Globus pallidus (tissue), 1 donor: Measurements from ENCODE around the gene AHRR.
A peak's percentile ranks its signal among the peaks of the same experiment; 100 is the strongest.
"Not testable (repeated sequence)": the region's sequence is repeated elsewhere in the genome, so short reads cannot be mapped to it uniquely, and the experiment has no call there.

Source experiments
- DNase-seq: peaks from one replicate; pipeline ENCODE4 v3.0.0-alpha.2; 2015; ENCODE audit warnings: low spot score

The AHRR gene

DNA sequence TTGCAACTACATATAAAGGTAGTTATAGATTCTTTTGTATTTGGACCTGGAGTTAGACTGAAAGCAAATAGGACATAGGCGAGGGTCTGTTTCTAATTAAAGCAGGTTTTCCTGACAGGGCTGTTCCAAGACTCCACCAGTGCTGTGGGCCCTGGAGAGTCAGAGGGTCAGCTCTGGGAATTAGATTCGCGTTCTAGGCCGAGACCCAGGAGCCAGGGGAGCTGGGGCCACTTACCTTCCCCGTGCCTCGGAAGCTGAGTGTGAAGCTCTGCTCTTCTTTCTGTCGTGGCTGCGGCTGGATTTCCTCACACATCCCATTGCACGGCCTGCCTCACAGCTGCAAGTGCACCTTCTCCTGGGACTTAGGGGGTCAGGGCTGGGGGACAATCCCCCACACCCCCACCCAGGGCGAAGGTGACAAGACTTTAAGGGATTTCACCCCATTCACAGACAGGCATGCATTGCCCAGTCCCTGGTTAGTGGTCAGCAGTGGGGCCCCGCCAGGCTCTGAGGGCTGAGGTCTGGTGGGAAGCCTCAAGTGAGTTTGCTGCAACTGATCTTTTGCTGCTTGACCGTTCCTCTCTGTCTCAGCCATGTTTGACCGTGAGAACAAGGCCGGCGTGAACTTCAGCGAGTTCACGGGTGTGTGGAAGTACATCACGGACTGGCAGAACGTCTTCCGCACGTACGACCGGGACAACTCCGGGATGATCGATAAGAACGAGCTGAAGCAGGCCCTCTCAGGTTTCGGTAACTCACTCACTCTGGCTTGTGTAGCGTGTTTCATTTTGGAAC is 15.3 kb upstream of the AHRR start:
- no peak for DNase-seq

GRCh38 chr5:307306-307705 is 14.2 kb upstream of the AHRR start:
- no peak for DNase-seq

DNA sequence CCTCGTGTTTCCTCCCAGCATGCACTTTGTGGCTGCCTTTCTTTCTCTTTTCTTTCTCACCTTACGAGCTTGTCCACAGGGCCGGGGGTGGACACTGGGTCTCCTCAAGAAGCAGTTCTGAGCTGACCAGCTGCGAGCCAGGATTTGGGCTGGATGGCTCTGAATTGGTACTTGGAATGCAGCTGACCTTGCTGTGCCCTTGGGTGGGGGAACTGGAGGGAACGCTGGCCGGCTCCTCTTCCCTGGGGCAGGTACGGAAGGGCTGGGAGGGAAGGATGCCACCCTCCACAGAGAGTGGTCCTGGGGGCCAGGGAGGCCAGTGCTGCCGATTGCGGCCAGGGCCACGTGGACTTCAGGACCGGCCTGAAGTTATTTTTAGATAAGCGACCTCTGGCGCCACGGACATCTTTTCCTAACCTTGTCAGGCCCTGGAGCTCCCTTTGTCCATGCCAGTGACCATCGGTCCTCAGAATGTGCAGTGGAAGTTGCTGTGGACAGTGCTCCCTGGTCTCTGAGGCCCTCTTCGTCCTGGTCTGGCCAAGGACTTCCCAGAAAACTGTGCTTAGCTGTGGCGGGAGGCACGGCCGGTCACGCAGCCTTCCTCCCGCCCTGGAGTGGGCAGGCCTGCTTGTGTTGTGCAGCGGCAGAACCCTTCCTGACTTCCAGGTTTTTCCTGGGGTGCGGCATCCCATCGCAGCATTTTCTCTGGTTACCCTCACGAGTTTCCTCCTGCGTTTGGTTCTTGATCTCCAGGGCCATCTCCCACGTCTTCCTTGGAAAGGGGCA is 13.5 kb upstream of the AHRR start:
- DNase-seq = no peak

- no peak for DNase-seq
These were observed 12.7 kb upstream of the AHRR start for GRCh38 chr5:308672-309271.

GRCh38 chr5:309831-310230 is 11.7 kb upstream of the AHRR start:
- DNase-seq = not testable (repeated sequence)

GRCh38 chr5:310516-310915 is 11.0 kb upstream of the AHRR start:
- DNase-seq = no peak

GRCh38 chr5:310941-311434 is 10.5 kb upstream of the AHRR start:
- DNase-seq = no peak

DNA sequence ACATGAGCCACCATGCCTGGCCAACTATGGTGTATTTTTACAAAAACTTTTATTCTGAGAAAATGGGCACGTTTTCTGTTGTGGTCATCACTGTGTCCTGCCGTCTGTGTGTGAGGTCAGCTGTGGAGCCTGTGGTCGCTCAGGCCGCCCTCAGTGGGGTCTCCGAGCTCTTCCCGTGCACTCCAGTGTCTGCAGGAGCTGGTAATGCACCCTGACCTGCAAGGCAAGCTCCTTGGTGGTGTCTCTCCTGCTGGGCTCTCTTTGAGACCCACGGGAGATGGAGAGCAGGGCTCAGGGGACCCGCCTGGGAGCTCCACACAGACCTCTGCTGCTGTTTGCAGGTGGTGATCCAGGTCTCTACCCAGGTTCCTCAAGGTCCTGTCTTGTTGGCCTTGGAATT is 9.6 kb upstream of the AHRR start:
- DNase-seq = no peak

DNA sequence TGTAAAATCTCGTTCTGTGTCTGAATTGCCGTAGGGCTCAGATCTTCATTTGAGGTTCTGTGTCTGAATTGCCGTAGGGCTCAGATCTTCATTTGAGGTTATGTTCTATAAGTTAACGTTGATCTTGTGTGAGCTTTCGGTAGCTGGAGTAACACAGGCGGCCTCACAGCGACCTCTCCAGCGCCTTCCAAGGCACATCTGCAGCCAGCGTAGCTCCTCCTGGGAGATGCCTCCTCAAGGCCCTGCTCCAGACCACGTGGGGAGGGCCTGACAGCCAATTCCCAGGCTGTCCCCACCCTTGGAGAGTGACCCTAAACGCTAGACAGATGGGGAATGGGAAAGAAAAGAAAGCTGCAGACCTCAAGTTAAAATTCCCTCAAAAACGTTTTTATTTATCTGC is 8.7 kb upstream of the AHRR start:
- no peak for DNase-seq

DNA sequence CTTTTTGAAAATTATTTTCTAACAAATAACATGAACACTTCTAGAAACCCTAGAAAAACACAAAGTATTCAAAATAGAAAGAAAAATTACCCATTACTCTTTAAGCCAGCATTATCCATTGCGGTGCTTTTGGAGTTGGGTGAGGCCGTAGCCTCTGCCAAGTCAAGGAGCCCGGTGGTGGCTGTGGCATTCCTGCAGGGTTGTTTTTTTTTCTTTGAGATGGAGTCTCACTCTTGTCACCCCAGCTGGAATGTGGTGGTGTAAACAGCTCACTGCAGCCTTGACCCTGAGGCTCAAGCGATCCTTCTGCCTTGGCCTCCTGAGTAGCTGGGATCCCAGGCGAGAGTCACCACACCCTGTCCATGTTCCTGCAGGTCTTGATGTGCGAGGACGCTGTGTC is 8.2 kb upstream of the AHRR start:
- DNase-seq = no peak

GRCh38 chr5:313806-314376 is 7.6 kb upstream of the AHRR start:
- DNase-seq = no peak

DNA sequence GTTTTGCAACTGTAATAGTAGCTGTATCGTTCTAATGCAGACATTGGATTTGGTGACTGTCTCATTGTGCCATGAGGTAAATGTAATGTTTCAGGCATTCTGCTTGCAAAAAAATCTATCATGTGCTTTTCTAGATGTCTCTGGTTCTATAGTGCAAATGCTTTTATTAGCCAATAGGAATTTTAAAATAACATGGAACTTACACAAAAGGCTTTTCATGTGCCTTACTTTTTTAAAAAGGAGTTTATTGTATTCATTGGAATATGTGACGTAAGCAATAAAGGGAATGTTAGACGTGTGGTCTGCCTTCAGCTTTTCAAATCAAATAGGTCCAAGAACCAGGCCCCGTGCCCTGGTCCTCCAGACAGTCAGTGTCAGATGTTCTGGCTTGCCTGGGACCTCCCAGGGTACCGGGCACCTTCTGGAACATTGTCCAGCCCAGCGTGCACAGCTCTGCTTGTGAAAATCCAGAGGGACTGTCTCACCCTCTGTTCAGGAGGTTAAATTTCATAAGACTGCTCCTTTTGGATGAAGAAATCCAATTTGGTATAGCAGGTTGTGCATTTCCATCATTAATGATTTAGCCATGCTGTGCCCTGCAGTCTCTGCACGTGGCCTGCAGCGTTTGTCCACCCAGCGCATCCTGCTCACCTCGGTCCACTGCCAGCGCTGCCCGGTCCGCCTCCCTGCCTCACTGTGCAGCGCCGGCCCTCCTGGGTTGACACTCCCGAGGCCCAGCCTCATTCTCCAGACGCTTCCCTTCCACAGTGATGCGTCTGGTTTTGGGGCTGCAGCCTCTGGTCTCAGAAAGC is 6.6 kb upstream of the AHRR start:
- no peak for DNase-seq

DNA sequence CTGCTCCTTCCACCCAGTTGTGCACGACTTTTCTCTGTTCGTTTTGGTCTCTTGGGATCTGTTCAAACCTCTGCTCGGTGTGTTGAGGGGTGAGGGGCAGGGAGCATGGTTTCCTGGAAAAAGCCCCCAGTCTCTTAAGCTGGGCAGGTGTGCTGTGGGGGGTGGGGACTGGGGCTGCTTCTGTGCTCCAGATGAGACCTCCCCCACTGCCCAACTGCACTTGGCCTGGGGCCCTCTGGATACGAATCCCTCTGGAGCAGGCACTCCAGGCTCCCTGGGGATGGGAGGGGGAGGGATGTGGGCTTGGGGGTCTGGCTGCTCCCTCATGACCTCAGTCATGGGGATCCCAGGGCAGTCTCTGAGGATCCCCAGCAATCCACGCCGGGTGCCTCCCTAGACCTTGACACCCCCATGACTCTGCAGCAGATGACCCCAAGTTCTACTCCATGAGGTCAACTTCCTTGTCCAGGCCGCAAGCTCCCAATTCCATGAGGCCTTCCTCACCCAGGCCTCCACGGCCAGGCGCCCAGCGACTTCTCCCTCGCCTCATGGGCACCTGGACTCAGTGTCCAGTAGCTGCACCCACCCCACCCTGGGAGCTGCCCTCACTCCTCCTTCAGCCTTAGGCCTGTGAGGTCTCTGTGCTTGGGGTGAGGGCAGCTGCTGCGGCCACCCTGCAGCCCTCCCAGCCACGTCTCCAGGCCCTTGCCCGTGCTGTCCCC is 5.9 kb upstream of the AHRR start:
- no peak for DNase-seq

DNA sequence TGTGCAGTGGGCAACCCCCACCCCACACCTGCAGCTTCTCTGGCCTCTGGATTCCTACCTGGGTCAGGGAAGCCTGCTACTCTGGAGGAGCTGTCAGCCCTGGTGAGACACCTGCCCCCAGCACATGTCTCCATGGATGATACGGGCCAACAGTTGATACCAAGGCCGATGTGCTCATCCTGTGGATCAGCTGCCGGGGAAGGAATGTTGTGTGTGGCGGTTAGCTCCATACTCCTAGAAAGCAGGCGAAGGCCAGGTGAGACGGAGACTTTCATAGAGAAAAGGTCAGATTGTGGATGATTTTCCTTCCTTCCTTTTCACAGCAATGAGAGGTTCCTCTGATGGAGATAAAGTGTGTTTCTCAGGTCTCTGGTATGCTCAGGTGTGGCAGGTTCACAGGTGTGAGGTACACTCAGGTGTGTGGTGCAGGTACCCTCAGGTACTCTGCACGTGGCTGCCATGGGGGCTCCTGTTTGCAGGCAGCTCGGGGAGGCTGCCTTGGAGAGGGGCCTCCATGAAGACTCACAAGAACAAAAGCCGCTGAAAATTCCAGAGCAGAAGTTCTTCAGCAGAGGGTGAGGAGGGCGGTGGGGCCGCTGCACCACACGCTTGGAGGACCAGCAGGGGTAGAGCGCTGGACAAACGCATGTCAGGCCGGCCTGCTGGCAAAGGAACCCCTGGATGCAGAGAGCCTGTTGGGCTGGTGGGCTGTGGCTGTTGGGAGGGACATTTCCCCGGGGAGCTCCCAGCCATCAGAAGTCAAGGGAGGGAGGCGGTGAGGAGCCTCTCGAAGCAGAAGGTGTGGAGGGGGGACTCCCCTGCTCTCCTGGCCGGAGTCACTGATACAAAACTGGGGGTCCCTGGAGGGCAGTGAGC is 5.1 kb upstream of the AHRR start:
- no peak for DNase-seq

GRCh38 chr5:317086-317811 is 4.3 kb upstream of the AHRR start:
- peak; percentile 10 for DNase-seq

DNA sequence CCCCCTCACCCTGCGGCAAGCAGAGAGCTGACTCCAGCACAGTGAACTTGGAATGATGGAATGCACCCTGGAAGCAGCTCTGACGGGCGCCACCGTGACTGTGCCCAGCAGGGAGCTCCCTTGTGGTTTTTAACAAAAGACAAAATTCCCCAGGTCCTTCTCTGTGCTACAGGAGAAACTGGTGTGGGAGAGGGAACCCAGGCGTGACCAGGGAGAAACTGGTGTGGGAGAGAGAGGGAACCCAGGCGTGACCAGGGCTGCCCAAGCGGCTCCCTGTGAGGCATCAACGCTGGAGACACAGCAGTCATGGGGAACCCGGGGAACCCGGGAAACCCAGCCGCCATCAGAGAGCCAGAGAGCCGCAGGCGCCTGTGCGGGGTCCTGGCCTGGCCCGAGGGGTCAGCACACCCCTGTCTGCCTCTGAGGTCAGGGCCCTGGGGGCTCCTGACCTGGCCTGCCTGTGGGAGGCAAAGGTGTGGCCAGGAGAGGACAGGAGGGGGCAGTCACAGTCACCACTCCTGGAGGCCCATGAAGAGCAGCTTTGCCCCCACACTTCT is 3.1 kb upstream of the AHRR start:
- no peak for DNase-seq

DNA sequence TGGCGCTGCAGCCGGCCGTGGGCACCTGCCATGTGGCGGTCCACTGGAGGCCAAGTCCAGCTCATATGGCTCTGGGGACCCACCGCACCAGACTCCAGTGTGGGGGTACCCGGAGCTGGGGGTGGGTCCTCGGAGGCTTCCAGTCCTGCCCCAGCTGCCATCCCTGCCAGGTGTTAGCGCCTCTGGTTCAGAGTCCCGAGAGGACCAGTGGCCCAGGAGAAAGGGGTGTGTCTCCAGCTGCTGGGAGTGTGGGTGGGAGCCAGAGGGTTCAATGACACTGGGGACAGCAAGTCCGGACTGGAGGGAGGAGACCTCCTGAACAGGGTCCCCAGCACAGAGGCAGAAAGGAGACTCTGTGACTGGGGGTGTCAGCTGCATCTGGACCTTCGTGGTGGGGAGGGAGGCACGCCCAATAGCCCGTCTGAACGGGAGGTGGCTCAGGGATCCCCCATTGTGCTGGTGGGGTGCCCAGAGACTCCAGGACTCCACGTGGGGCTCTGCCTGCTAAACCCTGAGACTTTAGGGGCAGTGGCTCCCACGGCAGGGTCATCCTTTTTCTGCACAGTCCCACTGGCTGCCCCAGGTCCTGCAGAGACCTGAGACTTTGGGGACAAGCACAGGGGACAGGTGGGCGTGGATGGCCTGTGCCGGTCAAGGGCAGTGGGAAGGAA is 2.4 kb upstream of the AHRR start:
- DNase-seq = no peak

DNA sequence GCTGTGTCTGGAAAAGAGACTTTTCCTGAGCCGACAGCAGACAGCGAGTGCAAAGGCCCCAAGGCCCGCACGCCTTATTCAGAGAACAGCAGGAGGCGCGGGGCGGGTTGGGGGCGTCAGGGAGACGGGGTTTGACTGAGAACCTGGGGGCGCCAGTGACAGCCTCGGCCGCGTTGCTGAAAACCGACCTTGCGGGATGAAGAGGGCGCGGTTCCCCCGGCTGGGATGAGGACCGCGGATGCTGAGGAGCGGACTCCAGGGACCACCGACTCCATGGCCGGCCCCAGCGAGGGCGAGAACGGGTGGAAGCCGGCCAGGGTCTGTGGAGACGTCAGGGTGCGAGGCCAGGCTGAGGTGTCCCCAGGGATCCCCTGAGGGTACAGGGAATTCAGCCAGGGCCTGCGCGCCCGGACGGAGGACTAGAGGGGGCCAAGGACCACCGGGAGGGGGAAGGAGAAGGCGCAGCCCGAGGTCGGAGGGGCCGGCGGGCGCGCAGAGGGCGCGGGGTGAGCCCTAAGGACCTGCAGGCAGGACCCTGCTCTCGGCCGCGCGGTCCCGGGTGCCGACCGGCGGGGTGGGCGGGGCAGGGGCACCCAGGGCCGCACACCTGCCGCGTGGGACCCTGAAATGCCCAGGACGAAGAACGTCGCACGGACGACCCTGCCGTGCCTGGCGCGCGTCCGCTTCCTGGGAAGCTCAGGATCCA is 837 bp upstream of the AHRR start:
- no peak for DNase-seq
